Measurements from ENCODE around the gene ZFYVE19.

DNA sequence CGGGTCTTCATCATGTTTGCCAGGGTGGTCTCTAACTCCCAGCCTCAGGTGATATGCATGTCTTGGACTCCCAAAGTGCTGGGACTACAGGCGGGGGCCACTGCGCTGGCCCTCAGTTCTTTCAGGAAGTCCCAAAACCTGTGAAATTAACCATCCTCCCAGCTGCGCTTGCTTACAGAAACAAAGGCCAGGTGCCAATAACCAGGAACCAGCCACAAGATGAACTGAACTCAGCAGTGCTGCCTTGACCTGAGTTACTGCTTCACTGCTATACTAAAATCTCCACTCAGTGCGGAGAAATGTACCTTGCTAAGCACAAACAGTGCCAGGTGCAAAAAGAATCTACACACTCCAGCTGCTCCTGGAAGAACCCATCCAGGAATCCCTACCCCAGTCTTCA, 46.9 kb upstream of the ZFYVE19 start:
- TF ChIP-seq, protein P1, sequence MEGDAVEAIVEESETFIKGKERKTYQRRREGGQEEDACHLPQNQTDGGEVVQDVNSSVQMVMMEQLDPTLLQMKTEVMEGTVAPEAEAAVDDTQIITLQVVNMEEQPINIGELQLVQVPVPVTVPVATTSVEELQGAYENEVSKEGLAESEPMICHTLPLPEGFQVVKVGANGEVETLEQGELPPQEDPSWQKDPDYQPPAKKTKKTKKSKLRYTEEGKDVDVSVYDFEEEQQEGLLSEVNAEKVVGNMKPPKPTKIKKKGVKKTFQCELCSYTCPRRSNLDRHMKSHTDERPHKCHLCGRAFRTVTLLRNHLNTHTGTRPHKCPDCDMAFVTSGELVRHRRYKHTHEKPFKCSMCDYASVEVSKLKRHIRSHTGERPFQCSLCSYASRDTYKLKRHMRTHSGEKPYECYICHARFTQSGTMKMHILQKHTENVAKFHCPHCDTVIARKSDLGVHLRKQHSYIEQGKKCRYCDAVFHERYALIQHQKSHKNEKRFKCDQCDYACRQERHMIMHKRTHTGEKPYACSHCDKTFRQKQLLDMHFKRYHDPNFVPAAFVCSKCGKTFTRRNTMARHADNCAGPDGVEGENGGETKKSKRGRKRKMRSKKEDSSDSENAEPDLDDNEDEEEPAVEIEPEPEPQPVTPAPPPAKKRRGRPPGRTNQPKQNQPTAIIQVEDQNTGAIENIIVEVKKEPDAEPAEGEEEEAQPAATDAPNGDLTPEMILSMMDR (IDR thresholded peaks at IDR 0.05; ENCODE audit: low read length), result no peak
- no peak for TF ChIP-seq EZH2 (optimal IDR thresholded peaks at IDR 0.05; ENCODE audit: low read depth, low read length)

All from MM.1S (cell line).